Measurements from ENCODE around the gene OR1M1.

GRCh38 chr19:9139609-9140158 is 52.8 kb downstream of the OR1M1 start:
- no peak for TF ChIP-seq CTCF (IDR thresholded peaks at IDR 0.05)
- no peak for TF ChIP-seq TFCP2L1 (CRISPR knock-in tag; IDR thresholded peaks at IDR 0.05)
- TF ChIP-seq HDAC2 (IDR thresholded peaks at IDR 0.05) = no peak
- TF ChIP-seq POLR2AphosphoS2 (conservative IDR thresholded peaks at IDR 0.05; ENCODE audit: low read length) = no peak
- no peak for TF ChIP-seq POLR2A (IDR thresholded peaks at IDR 0.05; ENCODE audit: low read length)
- TF ChIP-seq JUNB (IDR thresholded peaks at IDR 0.05) = no peak
- TF ChIP-seq CEBPB (IDR thresholded peaks at IDR 0.05) = no peak
- TF ChIP-seq HOXA7 (CRISPR knock-in tag; IDR thresholded peaks at IDR 0.05) = no peak
- no peak for TF ChIP-seq RFX5 (IDR thresholded peaks at IDR 0.05)
- TF ChIP-seq SMC3 (IDR thresholded peaks at IDR 0.05) = no peak
- TF ChIP-seq MAX (IDR thresholded peaks at IDR 0.05) = no peak

Data from A549 (cell line).